ENCODE data around the gene GALNT16.
"Not testable (repeated sequence)": the region's sequence is repeated elsewhere in the genome, so short reads cannot be mapped to it uniquely, and the experiment has no call there.

The GALNT16 gene

DNA sequence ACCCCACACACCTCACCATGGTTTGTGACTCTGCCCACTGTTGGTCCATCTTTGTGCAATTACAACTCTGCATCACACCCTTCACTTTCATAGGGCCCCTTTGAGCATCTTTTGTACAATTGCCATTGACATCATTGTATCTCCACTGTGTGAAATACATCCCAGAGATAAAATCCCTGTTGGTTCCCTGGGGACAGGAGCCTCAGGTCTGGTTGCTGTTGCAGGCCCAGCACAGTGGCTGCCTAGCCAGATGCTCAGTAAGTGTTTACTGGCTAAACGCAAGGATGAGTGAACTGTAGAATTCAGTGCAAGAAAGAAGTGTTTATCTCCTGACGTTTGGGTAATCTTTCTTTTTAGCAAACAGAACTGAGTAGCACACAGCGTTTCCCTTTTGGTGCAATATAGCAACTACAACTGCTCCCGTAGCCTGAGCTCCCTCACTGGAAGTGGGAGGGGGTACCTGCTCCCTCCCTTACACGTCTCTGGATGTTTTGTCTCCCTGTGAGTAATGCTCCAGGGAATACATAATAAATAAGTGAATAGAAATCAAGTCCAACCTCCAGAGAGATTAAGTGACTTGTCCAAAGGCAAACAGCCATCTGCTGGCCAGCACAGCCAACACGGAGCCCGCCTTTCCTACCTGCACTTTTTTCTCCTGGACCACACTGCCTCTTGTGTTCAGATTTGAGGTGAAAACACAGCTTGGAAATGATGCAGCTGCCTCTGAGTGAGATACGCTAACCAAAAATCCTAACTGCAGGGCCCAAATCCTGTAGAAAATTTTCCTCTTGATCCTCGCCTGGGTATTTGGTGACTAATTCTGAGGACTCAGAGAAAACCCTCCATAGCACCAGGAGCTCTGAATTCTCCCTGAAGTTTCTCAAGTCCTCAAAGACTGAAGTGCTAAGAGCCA is 27.4 kb downstream of the GALNT16 start:
- no peak for DNase-seq

DNA sequence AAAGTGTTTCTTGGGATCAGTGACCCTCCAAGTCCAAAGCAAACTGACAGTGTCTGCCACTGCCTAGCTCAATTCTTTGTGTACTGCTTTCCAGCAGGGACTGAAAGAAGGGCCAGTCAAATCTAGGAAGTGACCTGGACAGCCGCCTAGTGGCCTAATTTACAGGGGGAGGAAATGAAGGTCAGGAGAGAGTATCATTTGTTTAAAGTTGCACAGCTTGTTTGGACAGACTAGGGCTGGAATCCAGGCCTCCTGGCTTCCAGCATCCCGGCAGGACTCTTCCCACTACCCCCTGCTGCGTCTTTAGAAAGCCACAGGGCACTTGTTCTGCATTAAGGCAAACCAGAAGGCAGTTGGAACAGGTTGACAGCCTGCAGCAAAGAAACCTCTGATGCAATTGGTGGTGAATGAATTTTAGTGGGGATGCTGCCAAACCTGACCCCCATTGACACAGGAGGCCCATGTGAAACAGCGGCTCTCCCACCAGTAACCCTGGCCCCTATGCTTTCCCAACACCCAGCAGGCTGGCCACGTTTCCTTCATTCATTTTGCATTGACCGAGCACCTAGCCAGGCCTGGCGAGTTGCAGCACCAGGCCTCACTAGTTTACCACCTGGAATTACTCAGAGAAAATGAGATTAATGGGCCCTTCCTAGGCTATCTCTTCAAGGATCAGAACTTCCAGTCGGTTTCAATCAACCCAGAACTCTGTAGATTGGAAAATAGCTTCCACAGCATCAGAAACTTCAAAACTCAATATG is 28.2 kb downstream of the GALNT16 start:
- peak in 3 of 4 experiments; percentile 17 to 33 (median 27) for DNase-seq

GRCh38 chr14:69288956-69289705 is 29.2 kb downstream of the GALNT16 start:
- DNase-seq = no peak

- no peak for DNase-seq
Observed at GRCh38 chr14:69289811-69290520, 30.0 kb downstream of the GALNT16 start.

GRCh38 chr14:69290881-69291280 is 30.9 kb downstream of the GALNT16 start:
- not testable (repeated sequence) for DNase-seq

GRCh38 chr14:69291396-69291795 is 31.4 kb downstream of the GALNT16 start:
- DNase-seq = no peak

DNA sequence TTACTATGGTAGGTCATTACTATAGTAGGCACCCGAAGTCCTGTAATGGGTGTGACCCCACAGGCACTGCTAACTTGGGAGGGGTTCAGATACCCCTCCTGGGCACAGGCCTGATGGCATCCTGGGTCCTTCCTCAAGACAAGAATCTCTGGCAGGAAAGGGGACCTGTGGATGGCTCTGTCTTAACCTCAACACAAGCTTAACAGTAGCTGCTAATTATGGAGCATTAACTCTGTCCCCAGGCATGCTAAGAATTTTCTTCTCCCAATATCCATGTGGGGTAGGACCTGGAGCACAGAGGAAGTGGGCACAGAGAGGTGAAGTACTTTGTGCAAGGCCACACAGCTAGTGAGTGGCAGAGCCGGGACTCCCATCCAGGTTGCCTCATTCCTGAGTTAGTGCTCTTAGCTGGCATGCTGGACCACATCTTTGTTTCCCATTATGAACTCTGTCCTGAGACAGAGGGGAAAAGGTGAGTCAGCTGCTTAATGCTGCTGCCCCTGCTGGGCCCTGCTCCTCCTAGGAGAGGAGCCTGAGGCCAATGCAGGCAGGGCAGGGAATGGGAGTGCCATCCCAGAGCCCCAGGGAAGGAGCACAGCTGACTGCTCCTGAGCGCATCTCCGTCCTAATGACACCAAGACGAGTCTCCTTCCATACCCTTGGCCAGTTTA is 32.1 kb downstream of the GALNT16 start:
- no peak for DNase-seq

DNA sequence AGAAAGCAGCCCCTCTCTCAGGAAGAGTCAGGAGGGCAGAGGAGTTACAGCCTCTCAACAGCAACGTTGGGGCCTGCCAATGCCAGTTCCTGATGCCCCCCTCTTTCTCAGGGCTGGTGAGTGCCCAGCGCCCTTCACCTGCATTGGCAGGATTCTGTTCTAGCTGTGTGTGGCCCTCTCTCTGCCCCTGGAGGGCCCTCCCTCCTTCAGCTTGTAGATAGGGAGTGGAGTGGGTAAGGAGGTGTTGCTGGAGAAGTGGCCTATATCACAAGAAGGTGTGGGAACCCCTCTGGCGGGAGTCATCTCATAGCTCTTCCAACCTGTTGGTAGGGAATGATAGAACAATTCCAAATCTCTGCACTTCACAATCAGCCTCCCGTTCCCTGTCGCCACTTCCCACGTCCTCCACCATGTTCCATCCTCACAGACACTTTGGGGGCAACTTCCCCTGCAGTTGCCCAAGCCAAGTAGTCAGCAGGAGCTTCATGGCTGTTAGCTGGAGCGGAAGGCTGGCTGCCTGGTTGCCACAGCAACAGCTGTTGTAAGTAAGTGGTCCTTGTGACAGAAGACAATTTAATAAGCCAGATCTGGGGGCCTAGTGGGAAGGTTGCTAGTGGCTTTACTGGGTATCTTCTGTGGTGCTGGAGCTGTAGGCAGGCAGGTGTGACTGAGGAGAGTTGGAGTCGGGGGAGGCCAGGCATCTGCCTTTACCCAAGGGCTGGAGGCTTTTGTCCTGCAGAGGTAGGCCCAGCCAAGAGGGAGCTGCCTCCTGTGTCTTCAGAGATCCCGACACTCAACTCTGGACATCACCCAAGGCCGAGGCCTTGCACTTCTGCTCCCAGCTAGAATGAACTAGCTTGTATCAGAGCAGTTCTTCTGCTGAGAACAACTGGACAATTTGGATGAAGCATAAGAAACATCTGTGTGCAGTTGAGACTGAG is 38.4 kb downstream of the GALNT16 start:
- DNase-seq = no peak

GRCh38 chr14:69299286-69300035 is 39.5 kb downstream of the GALNT16 start:
- DNase-seq = peak in 2 of 4 experiments; percentile 12 to 24

DNA sequence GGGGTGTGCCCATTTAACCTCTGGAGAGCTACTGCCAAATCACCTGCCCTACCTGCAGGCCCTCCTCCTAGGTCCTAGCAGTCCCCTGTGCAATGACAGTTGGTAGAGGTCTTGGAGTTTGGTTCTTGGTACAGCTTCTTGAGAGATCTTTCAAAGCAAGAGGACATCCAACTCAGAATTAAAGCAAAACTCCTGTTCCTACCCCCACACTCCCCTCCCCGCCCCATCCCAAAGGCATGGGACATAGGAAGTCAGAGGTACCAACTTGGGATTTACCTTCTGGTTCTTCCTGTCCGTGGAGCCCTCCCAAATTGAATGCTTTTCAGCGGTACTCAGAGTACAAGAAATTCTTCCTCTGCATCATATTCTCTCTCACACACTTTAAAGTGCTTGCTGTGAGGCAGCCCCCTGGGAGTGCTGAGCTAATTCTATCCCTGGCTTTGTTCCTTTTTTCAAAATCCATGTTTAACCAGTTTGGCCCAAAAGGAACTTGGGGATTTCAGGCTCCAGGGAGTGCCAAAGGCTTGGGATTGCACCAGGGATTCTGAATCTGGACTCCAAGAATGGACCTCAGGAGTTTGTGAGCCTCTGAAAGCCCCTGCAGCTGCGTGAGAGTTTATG is 40.8 kb downstream of the GALNT16 start:
- DNase-seq = no peak

DNA sequence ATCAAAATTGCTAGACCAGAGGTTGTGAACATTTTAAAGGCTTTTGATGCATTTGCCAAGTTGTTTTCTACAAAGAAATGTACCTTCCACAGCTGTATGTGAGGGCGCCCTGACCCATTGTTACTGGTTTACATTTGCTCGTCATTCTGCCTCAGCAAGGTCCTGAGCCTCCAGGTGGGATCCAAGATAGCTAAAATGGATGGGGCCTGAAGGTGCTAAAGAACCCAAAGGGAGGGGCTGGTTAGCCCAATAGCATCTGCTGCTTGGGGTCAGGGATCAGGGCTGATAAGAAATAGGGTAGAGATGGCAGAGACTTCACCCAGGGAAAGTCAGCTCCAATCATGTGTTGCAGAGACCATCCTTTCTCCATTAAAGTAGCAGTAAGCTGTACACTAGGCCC is 43.1 kb downstream of the GALNT16 start:
- no peak for DNase-seq

- no peak for DNase-seq
Observed at GRCh38 chr14:69312608-69313007, 52.6 kb downstream of the GALNT16 start.

DNA sequence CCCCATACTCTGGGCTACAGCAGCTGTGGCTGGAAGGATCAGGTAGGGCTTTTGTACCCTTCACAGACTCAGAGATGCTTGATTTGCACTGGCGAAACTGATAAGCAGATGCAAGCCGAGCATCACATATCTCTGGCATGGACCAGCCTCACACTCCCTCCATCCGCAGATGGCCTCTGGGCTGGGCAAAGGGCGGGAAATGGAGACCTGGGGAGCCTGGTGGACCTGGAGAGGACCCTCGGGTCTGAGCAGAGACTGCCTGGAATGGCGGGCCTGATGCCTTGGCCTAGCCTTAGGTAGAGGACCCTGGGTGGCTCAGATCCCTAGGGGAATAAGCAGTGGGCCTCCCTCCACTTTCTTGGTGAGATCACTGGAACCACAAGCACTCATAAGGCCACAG is 53.2 kb downstream of the GALNT16 start:
- no peak for DNase-seq

DNA sequence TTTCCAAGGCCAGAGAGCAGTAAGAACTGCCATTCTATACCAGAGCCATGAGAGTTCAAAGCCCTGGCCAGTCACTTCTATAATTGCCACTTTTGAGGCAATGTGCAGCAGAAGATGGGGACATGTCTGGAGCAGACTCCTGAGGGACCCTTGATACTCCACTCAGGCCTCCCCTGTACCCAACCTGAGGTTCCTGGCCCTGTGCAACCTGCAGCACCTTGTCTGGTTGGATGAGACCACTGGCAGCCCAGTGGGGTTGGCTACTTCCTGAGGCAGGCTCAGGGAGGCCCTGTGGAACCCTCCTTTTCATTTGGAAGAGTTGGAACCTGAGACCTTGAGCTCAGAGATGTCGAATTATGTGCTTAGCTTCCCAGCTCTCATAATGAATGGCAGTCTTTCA is 54.4 kb downstream of the GALNT16 start:
- no peak for DNase-seq

- no peak for DNase-seq
Observed at GRCh38 chr14:69315301-69315700, 55.3 kb downstream of the GALNT16 start.

DNA sequence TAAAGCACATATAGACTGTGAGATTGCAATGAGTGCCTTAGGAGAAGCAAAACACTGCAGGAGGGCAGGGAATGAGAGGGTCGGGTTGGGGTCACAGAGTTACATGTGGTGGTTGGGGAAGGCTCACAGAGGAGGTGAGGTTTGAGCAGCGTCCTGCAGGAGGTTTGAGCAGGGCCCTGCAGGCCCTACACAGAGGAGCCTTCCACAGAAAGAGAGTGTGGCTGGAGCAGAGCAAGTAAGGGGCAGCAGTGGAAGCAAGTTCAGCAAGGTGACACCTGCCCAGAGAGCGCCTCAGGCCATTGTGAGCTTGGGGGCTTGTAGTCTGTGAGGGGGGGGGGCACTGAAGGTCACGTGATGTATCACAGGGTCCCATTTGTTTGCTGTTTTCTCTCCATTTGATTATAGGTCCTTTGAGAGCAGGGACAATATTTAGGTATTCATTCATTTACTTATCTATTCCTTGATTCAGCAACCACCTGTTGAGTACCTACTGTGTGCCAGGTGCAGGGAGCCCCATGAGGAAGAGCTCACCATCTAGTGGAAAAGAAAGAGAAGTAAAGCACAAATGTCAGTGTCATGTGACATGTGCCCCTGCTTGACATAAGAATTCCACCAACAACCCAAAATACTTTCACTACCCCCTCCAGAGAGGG is 56.6 kb downstream of the GALNT16 start:
- no peak for DNase-seq

- peak; percentile 63 to 79 (median 78) for DNase-seq
Observed at GRCh38 chr14:69317102-69317755, 57.3 kb downstream of the GALNT16 start.

DNA sequence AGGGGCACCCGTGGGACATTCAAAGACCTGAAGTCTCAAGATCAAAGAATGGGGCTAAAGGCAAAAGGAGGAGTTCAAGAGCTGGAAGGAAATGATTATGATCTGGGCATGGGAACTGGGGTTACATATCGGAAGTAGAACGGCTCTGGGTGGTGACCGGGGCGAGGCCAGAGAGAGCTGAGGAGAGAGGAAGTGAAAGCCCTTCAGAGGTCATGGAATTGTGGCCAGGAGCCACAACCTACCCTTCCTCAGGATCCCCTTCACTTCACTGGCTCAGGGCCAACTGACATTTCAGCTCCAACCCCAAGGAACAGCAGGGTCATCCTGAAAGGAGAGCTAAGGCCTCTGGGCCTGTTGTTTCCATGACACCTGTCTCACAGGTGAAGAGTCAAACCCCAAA is 57.8 kb downstream of the GALNT16 start:
- peak; percentile 75 to 87 (median 84) for DNase-seq

Measured in suppressor macrophage (primary cell).